Activated T-cell treated with anti-CD3 and anti-CD28 coated beads, Interleukin-2, amount 50 U/mL, for 24 hours (primary cell): ENCODE data around the gene PDE1A.

Experiments
- DNase-seq: peaks from one replicate; pipeline ENCODE4 v3.0.0-alpha.2; 2020
- H3K27ac Mint-ChIP-seq: 2 replicates; pipeline ENCODE4 v1.8.0; 2020; ENCODE audit warnings: mild to moderate bottlenecking, mixed read lengths
- H3K27me3 Mint-ChIP-seq: 2 replicates; pipeline ENCODE4 v1.8.0; 2020; ENCODE audit warnings: mixed read lengths
- H3K36me3 Mint-ChIP-seq: 2 replicates; pipeline ENCODE4 v1.8.0; 2020; ENCODE audit warnings: low read depth, mixed read lengths
- H3K4me1 Mint-ChIP-seq: 2 replicates; pipeline ENCODE4 v1.8.0; 2020; ENCODE audit warnings: low read depth, mixed read lengths
- H3K4me3 Mint-ChIP-seq: 2 replicates; pipeline ENCODE4 v1.8.0; 2020; ENCODE audit warnings: mild to moderate bottlenecking, moderate library complexity, mixed read lengths
- H3K9me3 Mint-ChIP-seq: 2 replicates; pipeline ENCODE4 v1.8.0; 2020; ENCODE audit warnings: mixed read lengths

The PDE1A gene

GRCh38 chr2:182381225-182381624 is 45.6 kb downstream of the PDE1A start:
- Mint-ChIP-seq H3K9me3 (peaks cover 25% of the 10 kb centered on the region), H3K27me3 (no peaks in the 10 kb centered on the region), H3K27ac (no peak overlapping the region), H3K4me3 (no peak overlapping the region), H3K4me1 (no peaks in the 10 kb centered on the region), H3K36me3 (no peaks in the 10 kb centered on the region)
- no peak for DNase-seq

GRCh38 chr2:182379241-182379640 is 47.6 kb downstream of the PDE1A start:
- Mint-ChIP-seq H3K4me3 (no peak overlapping the region), H3K4me1 (no peaks in the 10 kb centered on the region), H3K27ac (no peak overlapping the region), H3K9me3 (peaks cover 22% of the 10 kb centered on the region), H3K27me3 (no peaks in the 10 kb centered on the region), H3K36me3 (no peaks in the 10 kb centered on the region)
- no peak for DNase-seq

- no peaks in the 10 kb centered on the region for H3K27me3 Mint-ChIP-seq
- H3K9me3 Mint-ChIP-seq, result peaks cover 22% of the 10 kb centered on the region
- no peak overlapping the region for H3K27ac Mint-ChIP-seq
- no peaks in the 10 kb centered on the region for H3K36me3 Mint-ChIP-seq
- no peak overlapping the region for H3K4me3 Mint-ChIP-seq
- no peak for DNase-seq
- no peaks in the 10 kb centered on the region for H3K4me1 Mint-ChIP-seq
Observed at GRCh38 chr2:182378759-182379158, 48.1 kb downstream of the PDE1A start.

GRCh38 chr2:182377467-182377866 is 49.4 kb downstream of the PDE1A start:
- H3K4me3 Mint-ChIP-seq, result no peak overlapping the region
- peaks cover 20% of the 10 kb centered on the region for H3K9me3 Mint-ChIP-seq
- no peak overlapping the region for H3K27ac Mint-ChIP-seq
- H3K27me3 Mint-ChIP-seq, result no peaks in the 10 kb centered on the region
- no peaks in the 10 kb centered on the region for H3K36me3 Mint-ChIP-seq
- no peak for DNase-seq
- no peaks in the 10 kb centered on the region for H3K4me1 Mint-ChIP-seq

GRCh38 chr2:182375862-182376261 is 51.0 kb downstream of the PDE1A start:
- Mint-ChIP-seq H3K27ac (no peak overlapping the region), H3K27me3 (no peaks in the 10 kb centered on the region), H3K4me1 (no peaks in the 10 kb centered on the region), H3K4me3 (no peak overlapping the region), H3K36me3 (no peaks in the 10 kb centered on the region), H3K9me3 (peaks cover 18% of the 10 kb centered on the region)
- DNase-seq, result no peak

GRCh38 chr2:182372661-182373060 is 54.2 kb downstream of the PDE1A start:
- H3K9me3 Mint-ChIP-seq, result peaks cover 18% of the 10 kb centered on the region
- H3K36me3 Mint-ChIP-seq, result no peaks in the 10 kb centered on the region
- DNase-seq, result no peak
- H3K27ac Mint-ChIP-seq, result no peak overlapping the region
- no peak overlapping the region for H3K4me3 Mint-ChIP-seq
- H3K27me3 Mint-ChIP-seq, result no peaks in the 10 kb centered on the region
- H3K4me1 Mint-ChIP-seq, result no peaks in the 10 kb centered on the region

- H3K4me3 Mint-ChIP-seq, result no peak overlapping the region
- no peaks in the 10 kb centered on the region for H3K27me3 Mint-ChIP-seq
- no peaks in the 10 kb centered on the region for H3K36me3 Mint-ChIP-seq
- DNase-seq, result no peak
- no peaks in the 10 kb centered on the region for H3K4me1 Mint-ChIP-seq
- no peaks in the 10 kb centered on the region for H3K9me3 Mint-ChIP-seq
- no peak overlapping the region for H3K27ac Mint-ChIP-seq
Observed at GRCh38 chr2:182368996-182369395, 57.8 kb downstream of the PDE1A start.

- no peak for DNase-seq
- H3K9me3 Mint-ChIP-seq, result peaks cover under 1% of the 10 kb centered on the region
- H3K4me1 Mint-ChIP-seq, result no peaks in the 10 kb centered on the region
- H3K27ac Mint-ChIP-seq, result no peak overlapping the region
- no peaks in the 10 kb centered on the region for H3K27me3 Mint-ChIP-seq
- H3K36me3 Mint-ChIP-seq, result no peaks in the 10 kb centered on the region
- H3K4me3 Mint-ChIP-seq, result no peak overlapping the region
Observed at GRCh38 chr2:182368446-182368845, 58.4 kb downstream of the PDE1A start.

GRCh38 chr2:182367401-182367800 is 59.4 kb downstream of the PDE1A start:
- Mint-ChIP-seq H3K27ac (no peak overlapping the region), H3K4me3 (no peak overlapping the region), H3K27me3 (no peaks in the 10 kb centered on the region), H3K4me1 (no peaks in the 10 kb centered on the region), H3K36me3 (no peaks in the 10 kb centered on the region), H3K9me3 (peaks cover 3% of the 10 kb centered on the region)
- no peak for DNase-seq

GRCh38 chr2:182366628-182367027 is 60.2 kb downstream of the PDE1A start:
- H3K27ac Mint-ChIP-seq, result no peak overlapping the region
- DNase-seq, result no peak
- H3K36me3 Mint-ChIP-seq, result no peaks in the 10 kb centered on the region
- no peaks in the 10 kb centered on the region for H3K4me1 Mint-ChIP-seq
- H3K27me3 Mint-ChIP-seq, result no peaks in the 10 kb centered on the region
- no peak overlapping the region for H3K4me3 Mint-ChIP-seq
- H3K9me3 Mint-ChIP-seq, result peaks cover 3% of the 10 kb centered on the region

- no peak for DNase-seq
- Mint-ChIP-seq H3K36me3 (no peaks in the 10 kb centered on the region), H3K9me3 (peaks cover 3% of the 10 kb centered on the region), H3K4me1 (no peaks in the 10 kb centered on the region), H3K27ac (no peak overlapping the region), H3K27me3 (no peaks in the 10 kb centered on the region), H3K4me3 (no peak overlapping the region)
Observed at GRCh38 chr2:182365855-182366254, 61.0 kb downstream of the PDE1A start.

- Mint-ChIP-seq H3K27ac (no peak overlapping the region), H3K9me3 (peaks cover 3% of the 10 kb centered on the region), H3K4me3 (no peak overlapping the region), H3K27me3 (no peaks in the 10 kb centered on the region), H3K4me1 (no peaks in the 10 kb centered on the region), H3K36me3 (no peaks in the 10 kb centered on the region)
- DNase-seq, result no peak
Observed at GRCh38 chr2:182361477-182361876, 65.4 kb downstream of the PDE1A start.

- Mint-ChIP-seq H3K27me3 (no peaks in the 10 kb centered on the region), H3K9me3 (peaks cover 3% of the 10 kb centered on the region), H3K36me3 (no peaks in the 10 kb centered on the region), H3K27ac (no peak overlapping the region), H3K4me3 (no peak overlapping the region), H3K4me1 (no peaks in the 10 kb centered on the region)
- no peak for DNase-seq
Observed at GRCh38 chr2:182360663-182361260, 66.1 kb downstream of the PDE1A start.

- H3K4me3 Mint-ChIP-seq, result no peak overlapping the region
- no peak overlapping the region for H3K27ac Mint-ChIP-seq
- H3K9me3 Mint-ChIP-seq, result peaks cover 3% of the 10 kb centered on the region
- H3K4me1 Mint-ChIP-seq, result no peaks in the 10 kb centered on the region
- no peak for DNase-seq
- no peaks in the 10 kb centered on the region for H3K36me3 Mint-ChIP-seq
- no peaks in the 10 kb centered on the region for H3K27me3 Mint-ChIP-seq
Observed at GRCh38 chr2:182359990-182360662, 66.7 kb downstream of the PDE1A start.

- H3K4me1 Mint-ChIP-seq, result no peaks in the 10 kb centered on the region
- no peak overlapping the region for H3K27ac Mint-ChIP-seq
- DNase-seq, result no peak
- no peak overlapping the region for H3K4me3 Mint-ChIP-seq
- no peaks in the 10 kb centered on the region for H3K27me3 Mint-ChIP-seq
- H3K36me3 Mint-ChIP-seq, result no peaks in the 10 kb centered on the region
- H3K9me3 Mint-ChIP-seq, result peaks cover 3% of the 10 kb centered on the region
Observed at GRCh38 chr2:182359027-182359989, 67.5 kb downstream of the PDE1A start.
